ENCODE measurements around the gene SRRM5. TPM values are rescaled to one million over a fixed set of nuclear protein-coding genes. Genes with fewer than 3 reads are reported as not detected.
A peak's percentile ranks its signal among the peaks of the same experiment; 100 is the strongest.

SRRM5 gene
- total RNA-seq, 2 experiments from 2014 or later = 0.68 to 0.72 TPM

- POLR2A ChIA-PET = no interaction called here
- no peaks in the 10 kb centered on the region for H3K27me3 Mint-ChIP-seq
- ATAC-seq (ENCODE audit: low read depth) (no peak), DNase-seq (no peak)
- no peaks in the 10 kb centered on the region for H3K9me3 Mint-ChIP-seq
- H3K36me3 Mint-ChIP-seq = peaks cover 6% of the 10 kb centered on the region
- peak overlapping the region; percentile 31 for H3K27ac Mint-ChIP-seq
- H3K4me3 Mint-ChIP-seq = no peak overlapping the region
- peaks cover 4% of the 10 kb centered on the region for H3K4me1 Mint-ChIP-seq
Observed at GRCh38 chr19:43610493-43610892, 1.4 kb upstream of the SRRM5 start.

GRCh38 chr19:43612374-43612773 lies 486 bp downstream of the SRRM5 start:
- peaks cover 4% of the 10 kb centered on the region for H3K4me1 Mint-ChIP-seq
- no peak for DNase-seq
- POLR2A ChIA-PET = no interaction called here
- H3K4me3 Mint-ChIP-seq = no peak overlapping the region
- no peaks in the 10 kb centered on the region for H3K9me3 Mint-ChIP-seq
- ATAC-seq (ENCODE audit: low read depth) = no peak
- no peaks in the 10 kb centered on the region for H3K27me3 Mint-ChIP-seq
- H3K27ac Mint-ChIP-seq = no peak overlapping the region
- peaks cover 6% of the 10 kb centered on the region for H3K36me3 Mint-ChIP-seq

- Mint-ChIP-seq H3K4me1 (peaks cover 12% of the 10 kb centered on the region), H3K27ac (peak overlapping the region; percentile 13), H3K36me3 (peaks cover 9% of the 10 kb centered on the region), H3K9me3 (no peaks in the 10 kb centered on the region), H3K4me3 (no peak overlapping the region), H3K27me3 (no peaks in the 10 kb centered on the region)
- no peak for ATAC-seq (ENCODE audit: low read depth)
- POLR2A ChIA-PET = no interaction called here
- no peak for DNase-seq
Observed at GRCh38 chr19:43616306-43616705, 4.4 kb downstream of the SRRM5 start.

GRCh38 chr19:43616954-43617353 lies 5.1 kb downstream of the SRRM5 start:
- Mint-ChIP-seq H3K27me3 (no peaks in the 10 kb centered on the region), H3K27ac (no peak overlapping the region), H3K9me3 (no peaks in the 10 kb centered on the region), H3K36me3 (peaks cover 7% of the 10 kb centered on the region), H3K4me3 (no peak overlapping the region), H3K4me1 (peaks cover 14% of the 10 kb centered on the region)
- DNase-seq = no peak
- POLR2A ChIA-PET = no interaction called here
- no peak for ATAC-seq (ENCODE audit: low read depth)

GRCh38 chr19:43618921-43619261 lies 7.0 kb downstream of the SRRM5 start:
- Mint-ChIP-seq H3K27ac (peak overlapping the region; percentile 97), H3K9me3 (no peaks in the 10 kb centered on the region), H3K4me1 (peaks cover 14% of the 10 kb centered on the region), H3K27me3 (no peaks in the 10 kb centered on the region), H3K36me3 (peaks cover 2% of the 10 kb centered on the region), H3K4me3 (peak overlapping the region; percentile 93)
- DNase-seq = no peak
- peak; percentile 55 for ATAC-seq (ENCODE audit: low read depth)
- POLR2A ChIA-PET = interaction anchor here (1.0 to 1.4 kb wide), 2 partner anchors 23 kb away, joined by 6 to 9 read pairs; partner anchors contain the start of genes IRGQ and ZNF576

- ATAC-seq (ENCODE audit: low read depth) (peak; percentile 84), DNase-seq (peak; percentile 89)
- peak within 1 kb of the TSS; percentile 97 for H3K27ac Mint-ChIP-seq
- peaks cover 2% of the 10 kb centered on the region for H3K36me3 Mint-ChIP-seq
- no peaks in the 10 kb centered on the region for H3K27me3 Mint-ChIP-seq
- POLR2A ChIA-PET = interaction anchor here (1.4 kb wide), 1 partner anchor 23 kb away, joined by 6 read pairs; the partner anchor contains the start of genes IRGQ and ZNF576
- H3K4me3 Mint-ChIP-seq = peak within 1 kb of the TSS; percentile 93
- H3K4me1 Mint-ChIP-seq = peaks cover 14% of the 10 kb centered on the region
- no peaks in the 10 kb centered on the region for H3K9me3 Mint-ChIP-seq
Observed at GRCh38 chr19:43619262-43620060, 7.6 kb downstream of the SRRM5 start, which contains the start of gene ZNF428. TSS of gene ZNF428 (minus strand) at chr19:43619629. CDS start at chr19:43614304, 5,325 bp downstream.

- POLR2A ChIA-PET = interaction anchor here (0.6 to 1.4 kb wide), 3 partner anchors 17 to 40 kb away, joined by 3 to 6 read pairs (median 3); partner anchors contain the start of genes IRGQ and ZNF576
- H3K27ac Mint-ChIP-seq = peak overlapping the region; percentile 97
- ATAC-seq (ENCODE audit: low read depth) (no peak), DNase-seq (peak; percentile 84)
- H3K9me3 Mint-ChIP-seq = no peaks in the 10 kb centered on the region
- no peaks in the 10 kb centered on the region for H3K27me3 Mint-ChIP-seq
- peaks cover 19% of the 10 kb centered on the region for H3K4me1 Mint-ChIP-seq
- H3K4me3 Mint-ChIP-seq = peak overlapping the region; percentile 93
- peaks cover 2% of the 10 kb centered on the region for H3K36me3 Mint-ChIP-seq
Observed at GRCh38 chr19:43620061-43621001, 8.4 kb downstream of the SRRM5 start.

- DNase-seq (no peak), ATAC-seq (ENCODE audit: low read depth) (no peak)
- H3K36me3 Mint-ChIP-seq = peaks cover 2% of the 10 kb centered on the region
- peaks cover 18% of the 10 kb centered on the region for H3K4me1 Mint-ChIP-seq
- peaks cover 8% of the 10 kb centered on the region for H3K27me3 Mint-ChIP-seq
- H3K4me3 Mint-ChIP-seq = no peak overlapping the region
- POLR2A ChIA-PET = no interaction called here
- no peak overlapping the region for H3K27ac Mint-ChIP-seq
- no peaks in the 10 kb centered on the region for H3K9me3 Mint-ChIP-seq
Observed at GRCh38 chr19:43622070-43622469, 10.2 kb downstream of the SRRM5 start.

- H3K36me3 Mint-ChIP-seq = peaks cover 2% of the 10 kb centered on the region
- ATAC-seq (ENCODE audit: low read depth) = no peak
- no peak for DNase-seq
- POLR2A ChIA-PET = interaction anchor here (0.6 kb wide), 1 partner anchor 7 kb away, joined by 3 read pairs; no protein-coding TSS in a partner anchor
- peaks cover 21% of the 10 kb centered on the region for H3K4me1 Mint-ChIP-seq
- no peak overlapping the region for H3K27ac Mint-ChIP-seq
- peaks cover 10% of the 10 kb centered on the region for H3K27me3 Mint-ChIP-seq
- no peaks in the 10 kb centered on the region for H3K9me3 Mint-ChIP-seq
- no peak overlapping the region for H3K4me3 Mint-ChIP-seq
Observed at GRCh38 chr19:43622956-43623355, 11.1 kb downstream of the SRRM5 start.

GRCh38 chr19:43623889-43624670 lies 12.2 kb downstream of the SRRM5 start:
- Mint-ChIP-seq H3K4me1 (peaks cover 18% of the 10 kb centered on the region), H3K4me3 (no peak overlapping the region), H3K9me3 (no peaks in the 10 kb centered on the region), H3K27me3 (peaks cover 10% of the 10 kb centered on the region), H3K36me3 (peaks cover 2% of the 10 kb centered on the region), H3K27ac (no peak overlapping the region)
- ATAC-seq (ENCODE audit: low read depth) (no peak), DNase-seq (no peak)
- POLR2A ChIA-PET = interaction anchor here (0.6 kb wide), 1 partner anchor 8 kb away, joined by 3 read pairs; no protein-coding TSS in a partner anchor

GRCh38 chr19:43624933-43625332 lies 13.0 kb downstream of the SRRM5 start:
- peaks cover 17% of the 10 kb centered on the region for H3K4me1 Mint-ChIP-seq
- H3K27me3 Mint-ChIP-seq = peaks cover 10% of the 10 kb centered on the region
- H3K9me3 Mint-ChIP-seq = no peaks in the 10 kb centered on the region
- peak overlapping the region; percentile 51 for H3K27ac Mint-ChIP-seq
- peak; percentile 83 for ATAC-seq (ENCODE audit: low read depth)
- POLR2A ChIA-PET = no interaction called here
- peaks cover 2% of the 10 kb centered on the region for H3K36me3 Mint-ChIP-seq
- DNase-seq = peak; percentile 87
- no peak overlapping the region for H3K4me3 Mint-ChIP-seq

- POLR2A ChIA-PET = interaction anchor here (0.6 kb wide), 1 partner anchor 47 kb away, joined by 3 read pairs; no protein-coding TSS in a partner anchor
- H3K9me3 Mint-ChIP-seq = no peaks in the 10 kb centered on the region
- no peak for DNase-seq
- ATAC-seq (ENCODE audit: low read depth) = no peak
- H3K27ac Mint-ChIP-seq = no peak overlapping the region
- H3K27me3 Mint-ChIP-seq = peaks cover 12% of the 10 kb centered on the region
- peaks cover 12% of the 10 kb centered on the region for H3K4me1 Mint-ChIP-seq
- no peak overlapping the region for H3K4me3 Mint-ChIP-seq
- no peaks in the 10 kb centered on the region for H3K36me3 Mint-ChIP-seq
Observed at GRCh38 chr19:43625918-43626579, 14.2 kb downstream of the SRRM5 start.
